NK-92 treated with Interleukin-12 subunit alpha and Interleukin-12 subunit beta, amount 100 ng/mL, for 24 hours (cell line): Measurements from ENCODE around the gene CDS2.

Experiments used
- DNase-seq: peaks from one replicate; lab custom pipeline; 2025; lab: John Stamatoyannopoulos, UW

The CDS2 gene

DNA sequence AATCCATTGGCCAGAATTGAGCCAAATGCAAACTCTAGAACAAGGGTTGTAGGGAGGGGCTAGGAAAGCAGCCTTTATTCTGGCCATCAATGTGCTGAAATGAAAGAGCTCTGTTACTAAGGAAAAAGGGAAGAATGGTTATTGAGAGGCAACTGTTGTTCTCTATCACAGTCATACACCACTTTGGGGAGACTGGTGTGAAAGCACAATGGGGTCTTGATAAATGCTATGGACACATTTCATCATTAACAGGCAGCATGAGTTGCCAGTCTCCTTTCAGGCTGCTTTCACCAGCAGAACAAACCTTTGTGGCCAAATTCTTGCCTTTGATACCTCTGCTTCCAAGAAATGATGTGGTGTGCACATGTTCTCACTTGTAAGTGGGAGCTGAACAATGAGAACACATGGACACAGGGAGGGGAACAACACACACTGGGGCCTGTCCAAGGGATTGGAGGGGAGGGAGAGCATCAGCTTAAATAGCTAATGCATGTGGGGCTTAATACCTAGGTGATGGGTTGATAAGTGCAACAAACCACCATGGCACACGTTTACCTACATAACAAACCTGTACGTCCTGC, 86.2 kb downstream of the CDS2 start:
- no peak for DNase-seq

DNA sequence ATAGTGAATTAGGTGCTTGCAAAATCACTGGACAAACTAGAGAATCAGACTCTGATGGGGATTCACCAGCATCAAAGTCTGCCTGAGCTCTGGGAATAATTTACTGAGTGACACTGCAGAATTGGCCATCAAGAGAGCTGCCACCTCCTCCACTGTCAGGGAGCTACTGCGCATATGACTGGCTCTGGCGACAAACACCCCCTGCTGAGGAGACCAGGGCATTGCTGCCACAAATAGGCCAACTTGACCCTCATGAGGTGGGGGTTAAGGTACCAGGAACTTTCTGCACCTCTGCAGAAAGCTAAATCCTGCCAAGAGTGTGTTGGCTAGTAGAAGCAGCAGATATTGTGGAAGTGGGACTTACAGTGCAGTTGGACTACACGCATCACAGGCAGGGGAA, 88.0 kb downstream of the CDS2 start:
- no peak for DNase-seq

DNA sequence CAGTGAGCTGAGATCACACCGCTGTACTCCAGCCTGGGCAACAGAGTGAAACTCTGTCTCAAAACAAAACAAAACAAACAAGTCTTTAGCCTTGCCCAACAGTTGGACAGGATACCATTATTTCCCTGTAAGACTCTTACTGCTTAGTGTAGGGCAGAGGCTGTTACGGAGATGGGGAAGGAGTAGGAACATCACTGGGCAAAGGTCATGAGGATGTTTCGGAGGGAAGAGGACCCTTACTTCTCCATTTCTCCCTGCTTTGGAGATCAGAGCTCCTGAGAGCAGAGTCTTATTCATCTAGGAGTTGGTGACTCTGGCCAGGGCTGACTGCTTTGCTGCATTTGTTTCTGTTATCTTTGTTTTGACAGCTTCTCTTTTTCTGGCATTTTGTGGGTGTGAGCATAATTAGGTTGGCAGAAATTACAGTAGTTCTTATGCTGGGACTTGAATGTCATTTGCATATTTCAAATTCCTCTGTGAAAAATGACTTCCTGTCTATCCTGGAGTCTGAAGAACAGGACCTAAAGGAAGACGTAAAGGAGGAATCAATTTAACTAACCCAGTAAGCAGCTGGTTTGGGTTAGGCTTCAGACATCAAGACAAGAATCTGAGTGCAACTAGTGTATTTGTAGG, 89.0 kb downstream of the CDS2 start:
- no peak for DNase-seq

DNA sequence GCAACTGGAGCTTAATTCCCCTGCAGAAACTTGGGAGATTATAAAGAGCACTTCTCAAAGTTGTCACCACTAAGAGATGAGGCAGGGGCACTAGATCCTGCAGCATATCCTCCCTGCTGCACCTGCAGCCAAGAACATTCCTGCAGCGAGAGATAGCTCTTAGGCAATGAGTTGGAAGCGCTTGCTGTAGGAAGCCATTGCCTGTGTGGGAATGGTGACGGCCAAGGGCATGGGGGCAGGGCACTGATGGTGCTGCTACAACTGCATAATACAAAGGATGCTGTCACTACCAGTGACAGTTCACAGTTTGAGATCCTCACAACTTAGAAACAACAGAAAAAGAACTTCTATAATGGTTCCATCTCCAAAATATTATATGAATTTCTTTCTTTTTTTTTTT, 89.9 kb downstream of the CDS2 start:
- DNase-seq = no peak

GRCh38 chr20:5217616-5218015, 90.8 kb downstream of the CDS2 start:
- no peak for DNase-seq

- no peak for DNase-seq
These were observed 93.7 kb downstream of the CDS2 start for GRCh38 chr20:5220321-5221060.

GRCh38 chr20:5221061-5221430, 94.2 kb downstream of the CDS2 start:
- DNase-seq = no peak

GRCh38 chr20:5222919-5223634, 96.3 kb downstream of the CDS2 start:
- DNase-seq = peak; percentile 18

GRCh38 chr20:5230544-5230943, 103.7 kb downstream of the CDS2 start:
- DNase-seq = no peak

- no peak for DNase-seq
These were observed 107.3 kb downstream of the CDS2 start for GRCh38 chr20:5234158-5234557.

GRCh38 chr20:5234978-5235377, 108.2 kb downstream of the CDS2 start:
- DNase-seq = no peak
